ENCODE results near the gene SEMA4F.
A peak's percentile ranks its signal among the peaks of the same experiment; 100 is the strongest.

SEMA4F gene

GRCh38 chr2:74671479-74671878 is 17.4 kb downstream of the SEMA4F start:
- Histone ChIP-seq H3K4me3 (ENCODE audit: low read depth, low read length) (no peak overlapping the region), H3K27me3 (replicated peaks) (no peaks in the 10 kb centered on the region), H3K36me3 (replicated peaks) (no peaks in the 10 kb centered on the region), H3K27ac (no peak overlapping the region)
- TF ChIP-seq CTCF (IDR thresholded peaks at IDR 0.05; ENCODE audit: low read depth, low read length, missing control alignments) = no peak
- in situ Hi-C loops (cut with HindIII; ENCODE audit: low pct_ligation_motif_present, low sequenced_read_pairs) = no loop called here
- DNase-seq = peak; percentile 10

GRCh38 chr2:74673826-74674528 is 19.9 kb downstream of the SEMA4F start:
- H3K36me3 ChIP-seq (replicated peaks) = no peaks in the 10 kb centered on the region
- no peaks in the 10 kb centered on the region for H3K27me3 ChIP-seq (replicated peaks)
- TF ChIP-seq CTCF (IDR thresholded peaks at IDR 0.05; ENCODE audit: low read depth, low read length, missing control alignments) = no peak
- H3K27ac ChIP-seq = no peak overlapping the region
- in situ Hi-C loops (cut with HindIII; ENCODE audit: low pct_ligation_motif_present, low sequenced_read_pairs) = no loop called here
- H3K4me3 ChIP-seq (ENCODE audit: low read depth, low read length) = no peak overlapping the region
- no peak for DNase-seq

- Histone ChIP-seq H3K27me3 (replicated peaks) (no peaks in the 10 kb centered on the region), H3K27ac (no peak overlapping the region), H3K36me3 (replicated peaks) (no peaks in the 10 kb centered on the region), H3K4me3 (ENCODE audit: low read depth, low read length) (no peak overlapping the region)
- in situ Hi-C loops (cut with HindIII; ENCODE audit: low pct_ligation_motif_present, low sequenced_read_pairs) = loop anchor here (25.0 kb wide), 1 partner anchor 187 kb away; no protein-coding TSS in a partner anchor
- no peak for DNase-seq
- peak; percentile 48 for TF ChIP-seq CTCF (IDR thresholded peaks at IDR 0.05; ENCODE audit: low read depth, low read length, missing control alignments)
Observed at GRCh38 chr2:74675090-74675489, 21.0 kb downstream of the SEMA4F start.

GRCh38 chr2:74676331-74676730 is 22.3 kb downstream of the SEMA4F start:
- in situ Hi-C loops (cut with HindIII; ENCODE audit: low pct_ligation_motif_present, low sequenced_read_pairs) = loop anchor here (25.0 kb wide), 1 partner anchor 186 kb away; no protein-coding TSS in a partner anchor
- TF ChIP-seq CTCF (IDR thresholded peaks at IDR 0.05; ENCODE audit: low read depth, low read length, missing control alignments) = no peak
- Histone ChIP-seq H3K27ac (no peak overlapping the region), H3K27me3 (replicated peaks) (no peaks in the 10 kb centered on the region), H3K4me3 (ENCODE audit: low read depth, low read length) (no peak overlapping the region), H3K36me3 (replicated peaks) (no peaks in the 10 kb centered on the region)
- no peak for DNase-seq

GRCh38 chr2:74679615-74680014 is 25.6 kb downstream of the SEMA4F start:
- TF ChIP-seq CTCF (IDR thresholded peaks at IDR 0.05; ENCODE audit: low read depth, low read length, missing control alignments) = no peak

More at GRCh38 chr2:74679615-74680014, 25.6 kb downstream of the SEMA4F start:
- Histone ChIP-seq H3K4me3 (ENCODE audit: low read depth, low read length) (no peak overlapping the region), H3K27ac (no peak overlapping the region), H3K27me3 (replicated peaks) (no peaks in the 10 kb centered on the region), H3K36me3 (replicated peaks) (no peaks in the 10 kb centered on the region)
- no peak for DNase-seq
- in situ Hi-C loops (cut with HindIII; ENCODE audit: low pct_ligation_motif_present, low sequenced_read_pairs) = loop anchor here (25.0 kb wide), 1 partner anchor 183 kb away; no protein-coding TSS in a partner anchor
